A549 (cell line): ENCODE data around the gene GFY. TPM values are rescaled to one million over a fixed set of nuclear protein-coding genes. Genes with fewer than 3 reads are reported as not detected.

Source experiments
- ATAC-seq, 2 experiments: fragments of 200-7000 bp in 1 of 2; fragments of >200 bp in 1 of 2; cut with Nextera tagmentation in 1 of 2; cut with Tn5 transposase in 1 of 2; 3 replicates each; pipeline versions ENCODE4 v1.8.0 to v1.9.1; 2018 to 2020; ENCODE audit warnings: mild to moderate bottlenecking in 1 of 2, moderate library complexity in 1 of 2
- CTCF ChIA-PET: fragments of 300-600 bp; sonication (Branson Sonifier 250); formaldehyde crosslinking; extraction: SDS; loops from one replicate; lab custom pipeline; 2021; ENCODE audit warnings: antibody characterized with exemption, inconsistent platforms; lab: Yijun Ruan, JAX
- POLR2A ChIA-PET: fragments of 350-600 bp; formaldehyde crosslinking; extraction: SDS; loops from one replicate; lab custom pipeline; 2021; ENCODE audit warnings: antibody characterized with exemption, inconsistent platforms; lab: Yijun Ruan, JAX
- DNase-seq, 2 experiments: peaks; one replicate each; pipeline versions ENCODE4 v3.0.0 to v3.0.0-alpha.2; 2011 to 2016; ENCODE audit warnings: low read depth in 1 of 2, low spot score in 1 of 2
- FAIRE-seq: peaks from 2 replicates; lab custom pipeline; 2011; peaks lifted over from hg19 to GRCh38; lab: Jason Lieb, UNC
- H3K27ac ChIP-seq, 2 experiments: fragments of >200 bp; sonication (Bioruptor Twin); formaldehyde crosslinking; 3 replicates each; pipeline ENCODE4 v1.5.1; 2016 to 2017
- H3K4me1 ChIP-seq: fragments of >200 bp; sonication (Bioruptor Twin); formaldehyde crosslinking; 3 replicates; pipeline ENCODE4 v1.6.1; 2016
- H3K4me2 ChIP-seq: fragments of >200 bp; sonication (Bioruptor Twin); formaldehyde crosslinking; 3 replicates; pipeline ENCODE4 v1.6.1; 2016
- H3K4me3 ChIP-seq: fragments of >200 bp; sonication (Bioruptor Twin); formaldehyde crosslinking; 3 replicates; pipeline ENCODE4 v1.5.1; 2016
- H3K9me3 ChIP-seq: fragments of >200 bp; sonication (Bioruptor Twin); formaldehyde crosslinking; 3 replicates; pipeline ENCODE4 v1.6.1; 2016
- ATOH8 ChIP-seq: fragments of 250-450 bp; sonication (Bioruptor Pico); IDR thresholded peaks from 2 replicates; pipeline ENCODE4 v1.5.0; 2020; ENCODE audit warnings: low read depth, mild to moderate bottlenecking, moderate library complexity
- BHLHE40 ChIP-seq: IDR thresholded peaks from 2 replicates; pipeline ENCODE4 v1.6.1; 2012; ENCODE audit warnings: low read depth, low read length, inconsistent platforms
- CBX2 ChIP-seq: fragments of 200-600 bp; sonication (generic); IDR thresholded peaks from 2 replicates; pipeline ENCODE4 v1.6.1; 2016; ENCODE audit warnings: low read depth, mild to moderate bottlenecking, borderline replicate concordance
- CBX8 ChIP-seq: fragments of 200-600 bp; sonication (generic); IDR thresholded peaks from 2 replicates; pipeline ENCODE4 v1.6.1; 2016
- CEBPB ChIP-seq, 2 experiments: fragments of >200 bp in 1 of 2; sonication (Bioruptor Twin) in 1 of 2; formaldehyde crosslinking in 1 of 2; IDR thresholded peaks; 2 replicates each; pipeline ENCODE4 v1.6.1; 2012 to 2016
- CHD2 ChIP-seq: fragments of 150-350 bp; IDR thresholded peaks from 2 replicates; pipeline ENCODE4 v1.6.1; 2014; ENCODE audit warnings: low read length; ENCODE audit not compliant: partially characterized antibody
- CTCF ChIP-seq: fragments of >200 bp; sonication (Bioruptor Twin); formaldehyde crosslinking; IDR thresholded peaks from 3 replicates; pipeline ENCODE4 v1.5.1; 2016
- EHF ChIP-seq: fragments of 250-450 bp; sonication (Bioruptor Pico); IDR thresholded peaks from 2 replicates; pipeline ENCODE4 v1.5.0; 2020; ENCODE audit warnings: mild to moderate bottlenecking
- ESRRA ChIP-seq: fragments of 150-350 bp; IDR thresholded peaks from 2 replicates; pipeline ENCODE4 v1.6.1; 2014; ENCODE audit warnings: mild to moderate bottlenecking, low read length, borderline replicate concordance
- HOXB5 ChIP-seq: fragments of 250-450 bp; sonication (Bioruptor Pico); IDR thresholded peaks from 2 replicates; pipeline ENCODE4 v1.5.0; 2020; ENCODE audit warnings: mild to moderate bottlenecking, moderate library complexity
- JUN ChIP-seq, 2 experiments: fragments of >200 bp; sonication (Bioruptor Twin); formaldehyde crosslinking; IDR thresholded peaks; 2 replicates in 1 of 2; 3 replicates in 1 of 2; pipeline ENCODE4 v1.6.1; 2016 to 2017
- JUNB ChIP-seq: fragments of >200 bp; sonication (Bioruptor Twin); formaldehyde crosslinking; IDR thresholded peaks from 2 replicates; pipeline ENCODE4 v1.6.1; 2016
- KDM1A ChIP-seq: fragments of 200-600 bp; sonication (generic); IDR thresholded peaks from 2 replicates; pipeline ENCODE4 v1.6.1; 2016; ENCODE audit warnings: low read depth, mild to moderate bottlenecking
- KDM5A ChIP-seq: fragments of 200-600 bp; sonication (generic); IDR thresholded peaks from 2 replicates; pipeline ENCODE4 v1.6.1; 2016; ENCODE audit warnings: antibody characterized with exemption, mild to moderate bottlenecking
- MAZ ChIP-seq: fragments of 150-350 bp; IDR thresholded peaks from 2 replicates; pipeline ENCODE4 v1.6.1; 2014; ENCODE audit warnings: antibody characterized with exemption, low read depth, low read length, borderline replicate concordance
- MYC ChIP-seq: IDR thresholded peaks from 2 replicates; pipeline ENCODE4 v1.6.1; 2012; ENCODE audit warnings: mild to moderate bottlenecking, inconsistent platforms, low read length, improper control_type of control experiment, borderline replicate concordance
- NR3C1 ChIP-seq: fragments of >200 bp; sonication (Bioruptor Twin); formaldehyde crosslinking; IDR thresholded peaks from 3 replicates; pipeline ENCODE4 v1.6.1; 2017
- PHF8 ChIP-seq: fragments of 200-600 bp; sonication (generic); IDR thresholded peaks from 2 replicates; pipeline ENCODE4 v1.6.1; 2016; ENCODE audit warnings: low read depth, mild to moderate bottlenecking, antibody characterized with exemption, moderate library complexity, borderline replicate concordance
- POLR2A ChIP-seq: IDR thresholded peaks from 2 replicates; pipeline ENCODE4 v1.6.1; 2012; ENCODE audit warnings: mild to moderate bottlenecking, low read length
- RAD21 ChIP-seq, 2 experiments: fragments of >200 bp in 1 of 2; sonication (Bioruptor Twin) in 1 of 2; formaldehyde crosslinking in 1 of 2; IDR thresholded peaks in 1 of 2; conservative IDR thresholded peaks in 1 of 2; 2 replicates in 1 of 2; 3 replicates in 1 of 2; pipeline ENCODE4 v1.6.1; 2012 to 2018; ENCODE audit warnings: inconsistent platforms in 1 of 2
- RNF2 ChIP-seq: fragments of 200-600 bp; sonication (generic); IDR thresholded peaks from 2 replicates; pipeline ENCODE4 v1.6.1; 2016; ENCODE audit warnings: low read depth, mild to moderate bottlenecking, antibody characterized with exemption, moderate library complexity, borderline replicate concordance
- SMC3 ChIP-seq: fragments of >200 bp; sonication (Bioruptor Twin); formaldehyde crosslinking; IDR thresholded peaks from 3 replicates; pipeline ENCODE4 v1.6.1; 2018; ENCODE audit warnings: inconsistent platforms
- TP53 ChIP-seq: fragments of 250-450 bp; sonication (Bioruptor Pico); IDR thresholded peaks from 2 replicates; pipeline ENCODE4 v1.5.0; 2021; ENCODE audit warnings: mild to moderate bottlenecking, moderate library complexity
- ZFP36 ChIP-seq: fragments of 450-650 bp; IDR thresholded peaks from 2 replicates; pipeline ENCODE4 v1.6.1; 2014; ENCODE audit warnings: borderline replicate concordance; ENCODE audit not compliant: partially characterized antibody
- ZNF302 ChIP-seq: fragments of 250-450 bp; sonication (Bioruptor Pico); IDR thresholded peaks from 2 replicates; pipeline ENCODE4 v1.9.0; 2021; ENCODE audit warnings: inconsistent platforms, mild to moderate bottlenecking, moderate library complexity
- WGBS: methylation state at CpG from one replicate; pipeline ENCODE4 v1.1.6; 2017; ENCODE audit errors: missing lambda C conversion rate; 5-methylcytosine and 5-hydroxymethylcytosine counted together
- polyA plus RNA-seq, 4 experiments: library from polyadenylated mRNA; depleted of rRNA in 3 of 4; stranded (reverse); fragments of >200 nt; fragmentation: RNase III in 1 of 4; extraction: RNeasy Plus Mini Kit Qiagen cat#74134 plus additional on column Dnase treatment in 1 of 4; gene quantifications; 2 replicates in 3 of 4; 3 replicates in 1 of 4; pipeline ENCODE4 v1.2.3, GENCODE V29; 2011 to 2017
- TF ChIP-seq, protein P1 (sequence below): fragments of >200 bp; sonication (Bioruptor Twin); formaldehyde crosslinking; IDR thresholded peaks from 3 replicates; pipeline ENCODE4 v1.6.1; 2016
- TF ChIP-seq, protein P2 (sequence below): IDR thresholded peaks from 2 replicates; pipeline ENCODE4 v1.6.1; 2012
- TF ChIP-seq, protein P3 (sequence below): IDR thresholded peaks from 2 replicates; pipeline ENCODE4 v1.6.1; 2012; ENCODE audit warnings: low read depth, borderline replicate concordance

GFY gene
- polyA plus RNA-seq, 2 of the 4 experiments (the other 2 are of a cell fraction), result 0.06 TPM; not detected in 1

GRCh38 chr19:49442771-49443365, 17.7 kb downstream of the GFY start:
- Histone ChIP-seq H3K9me3 (no peaks in the 10 kb centered on the region), H3K4me1 (peaks cover 19% of the 10 kb centered on the region), H3K4me2 (peak overlapping the region; percentile 99), H3K4me3 (peak overlapping the region; percentile 79), H3K27ac (peak overlapping the region; percentile 85 to 89)
- WGBS, result under 1% methylated on average over 36 of the region's 43 CpGs
- ChIA-PET CTCF (interaction anchor here (0.6 to 19.0 kb wide), 29 partner anchors 9 to 679 kb away, joined by 3 to 244 read pairs (median 4); partner anchors contain the start of genes ALDH16A1, DKKL1, GFY and KASH5), POLR2A (interaction anchor here (0.6 to 1.3 kb wide), 4 partner anchors 9 to 80 kb away, joined by 3 to 7 read pairs (median 6); partner anchors contain the start of genes ALDH16A1, PIH1D1 and TEAD2)
- DNase-seq (peak; percentile 96 to 97), FAIRE-seq (no peak), ATAC-seq (peak; percentile 55 to 83)
- peak; percentile 69; the same call in 1 of the 2 replicates for TF ChIP-seq PHF8
- no peak for TF ChIP-seq JUNB
- TF ChIP-seq, protein P1, sequence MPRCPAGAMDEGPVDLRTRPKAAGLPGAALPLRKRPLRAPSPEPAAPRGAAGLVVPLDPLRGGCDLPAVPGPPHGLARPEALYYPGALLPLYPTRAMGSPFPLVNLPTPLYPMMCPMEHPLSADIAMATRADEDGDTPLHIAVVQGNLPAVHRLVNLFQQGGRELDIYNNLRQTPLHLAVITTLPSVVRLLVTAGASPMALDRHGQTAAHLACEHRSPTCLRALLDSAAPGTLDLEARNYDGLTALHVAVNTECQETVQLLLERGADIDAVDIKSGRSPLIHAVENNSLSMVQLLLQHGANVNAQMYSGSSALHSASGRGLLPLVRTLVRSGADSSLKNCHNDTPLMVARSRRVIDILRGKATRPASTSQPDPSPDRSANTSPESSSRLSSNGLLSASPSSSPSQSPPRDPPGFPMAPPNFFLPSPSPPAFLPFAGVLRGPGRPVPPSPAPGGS, result 0 out of 3 replicates have a peak, but pooled peaks have one; percentile 31

GRCh38 chr19:49443366-49444099, 18.3 kb downstream of the GFY start:
- H3K27ac ChIP-seq, result peak overlapping the region; percentile 85 to 89
- peaks cover 19% of the 10 kb centered on the region for H3K4me1 ChIP-seq
- peak; percentile 77 for FAIRE-seq
- POLR2A ChIA-PET, result interaction anchor here (0.7 to 1.3 kb wide), 4 partner anchors 8 to 81 kb away, joined by 3 to 7 read pairs (median 4); partner anchors contain the start of genes ALDH16A1, PIH1D1 and TEAD2
- peak; percentile 72 to 85 for ATAC-seq
- 1% methylated on average over 44 of the region's 47 CpGs for WGBS
- peak; percentile 94 to 97 for DNase-seq
- H3K4me2 ChIP-seq, result peak overlapping the region; percentile 99
- H3K9me3 ChIP-seq, result no peaks in the 10 kb centered on the region
- peak overlapping the region; percentile 79 for H3K4me3 ChIP-seq
- CTCF ChIA-PET, result interaction anchor here (0.6 to 19.0 kb wide), 34 partner anchors 8 to 680 kb away, joined by 3 to 244 read pairs (median 4); partner anchors contain the start of genes ALDH16A1, GFY, KASH5 and PIH1D1
- TF ChIP-seq CHD2 (no peak), TP53 (CRISPR knock-in tag) (0 out of 2 replicates have a peak, but pooled peaks have one; percentile 29), MYC (no peak; the same call in none of the 2 replicates), RNF2 (no peak), JUN (IDR thresholded peaks at IDR 0.05) (peak in 1 of 2 experiments; percentile 73; a peak in 2 of 5 replicates), BHLHE40 (no peak), KDM5A (no peak), ATOH8 (no peak), CTCF (peak; percentile 97), CBX8 (no peak), KDM1A (no peak), NR3C1 (no peak), RAD21 (conservative IDR thresholded peaks at IDR 0.05 in 1 of 2, IDR thresholded peaks at IDR 0.05 in 1 of 2) (peak; percentile 64 to 82), ZFP36 (no peak), HOXB5 (CRISPR knock-in tag) (peak; percentile 75), CEBPB (IDR thresholded peaks at IDR 0.05) (no peak), CBX2 (no peak), SMC3 (peak; percentile 94), EHF (CRISPR knock-in tag) (no peak), MAZ (0 out of 2 replicates have a peak, but pooled peaks have one; percentile 70), POLR2A (peak; percentile 21; the same call in 1 of the 2 replicates), ESRRA (no peak), ZNF302 (CRISPR knock-in tag) (no peak)
- TF ChIP-seq, protein P2, sequence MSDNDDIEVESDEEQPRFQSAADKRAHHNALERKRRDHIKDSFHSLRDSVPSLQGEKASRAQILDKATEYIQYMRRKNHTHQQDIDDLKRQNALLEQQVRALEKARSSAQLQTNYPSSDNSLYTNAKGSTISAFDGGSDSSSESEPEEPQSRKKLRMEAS, result peak; percentile 88
- TF ChIP-seq, protein P3, sequence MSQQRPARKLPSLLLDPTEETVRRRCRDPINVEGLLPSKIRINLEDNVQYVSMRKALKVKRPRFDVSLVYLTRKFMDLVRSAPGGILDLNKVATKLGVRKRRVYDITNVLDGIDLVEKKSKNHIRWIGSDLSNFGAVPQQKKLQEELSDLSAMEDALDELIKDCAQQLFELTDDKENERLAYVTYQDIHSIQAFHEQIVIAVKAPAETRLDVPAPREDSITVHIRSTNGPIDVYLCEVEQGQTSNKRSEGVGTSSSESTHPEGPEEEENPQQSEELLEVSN, result 0 out of 2 replicates have a peak, but pooled peaks have one; percentile 53
